GM12801 (cell line): ENCODE data around the gene KRTAP5-6.

Experiments used
- CTCF ChIP-seq: IDR thresholded peaks from one replicate; pipeline ENCODE4 v1.5.1; 2011; ENCODE audit warnings: control low read depth; ENCODE audit not compliant: insufficient read length; ENCODE audit errors: extremely low read depth

The KRTAP5-6 gene

GRCh38 chr11:1691026-1691877 is 5.7 kb upstream of the KRTAP5-6 start:
- TF ChIP-seq CTCF, result no peak

GRCh38 chr11:1691878-1692707 is 4.9 kb upstream of the KRTAP5-6 start:
- no peak for TF ChIP-seq CTCF

- TF ChIP-seq CTCF, result no peak
Measured at GRCh38 chr11:1692708-1693326, 4.2 kb upstream of the KRTAP5-6 start.

GRCh38 chr11:1693327-1694063 is 3.5 kb upstream of the KRTAP5-6 start:
- TF ChIP-seq CTCF, result no peak

- no peak for TF ChIP-seq CTCF
Measured at GRCh38 chr11:1694064-1694845, 2.7 kb upstream of the KRTAP5-6 start.

GRCh38 chr11:1694846-1695547 is 2.0 kb upstream of the KRTAP5-6 start:
- no peak for TF ChIP-seq CTCF
